GM10266 (cell line): ENCODE data around the gene PXYLP1.

Experiments
- DNase-seq: peaks from one replicate; pipeline ENCODE4 v3.0.0; 2012; ENCODE audit errors: extremely low spot score
- TF ChIP-seq, protein P1 (sequence below): IDR thresholded peaks from 2 replicates; pipeline ENCODE4 v1.5.1; 2012; ENCODE audit warnings: mild to moderate bottlenecking, low read depth; ENCODE audit not compliant: control insufficient read depth, insufficient read depth; ENCODE audit errors: missing control alignments

PXYLP1 gene, protein sequence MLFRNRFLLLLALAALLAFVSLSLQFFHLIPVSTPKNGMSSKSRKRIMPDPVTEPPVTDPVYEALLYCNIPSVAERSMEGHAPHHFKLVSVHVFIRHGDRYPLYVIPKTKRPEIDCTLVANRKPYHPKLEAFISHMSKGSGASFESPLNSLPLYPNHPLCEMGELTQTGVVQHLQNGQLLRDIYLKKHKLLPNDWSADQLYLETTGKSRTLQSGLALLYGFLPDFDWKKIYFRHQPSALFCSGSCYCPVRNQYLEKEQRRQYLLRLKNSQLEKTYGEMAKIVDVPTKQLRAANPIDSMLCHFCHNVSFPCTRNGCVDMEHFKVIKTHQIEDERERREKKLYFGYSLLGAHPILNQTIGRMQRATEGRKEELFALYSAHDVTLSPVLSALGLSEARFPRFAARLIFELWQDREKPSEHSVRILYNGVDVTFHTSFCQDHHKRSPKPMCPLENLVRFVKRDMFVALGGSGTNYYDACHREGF

DNA sequence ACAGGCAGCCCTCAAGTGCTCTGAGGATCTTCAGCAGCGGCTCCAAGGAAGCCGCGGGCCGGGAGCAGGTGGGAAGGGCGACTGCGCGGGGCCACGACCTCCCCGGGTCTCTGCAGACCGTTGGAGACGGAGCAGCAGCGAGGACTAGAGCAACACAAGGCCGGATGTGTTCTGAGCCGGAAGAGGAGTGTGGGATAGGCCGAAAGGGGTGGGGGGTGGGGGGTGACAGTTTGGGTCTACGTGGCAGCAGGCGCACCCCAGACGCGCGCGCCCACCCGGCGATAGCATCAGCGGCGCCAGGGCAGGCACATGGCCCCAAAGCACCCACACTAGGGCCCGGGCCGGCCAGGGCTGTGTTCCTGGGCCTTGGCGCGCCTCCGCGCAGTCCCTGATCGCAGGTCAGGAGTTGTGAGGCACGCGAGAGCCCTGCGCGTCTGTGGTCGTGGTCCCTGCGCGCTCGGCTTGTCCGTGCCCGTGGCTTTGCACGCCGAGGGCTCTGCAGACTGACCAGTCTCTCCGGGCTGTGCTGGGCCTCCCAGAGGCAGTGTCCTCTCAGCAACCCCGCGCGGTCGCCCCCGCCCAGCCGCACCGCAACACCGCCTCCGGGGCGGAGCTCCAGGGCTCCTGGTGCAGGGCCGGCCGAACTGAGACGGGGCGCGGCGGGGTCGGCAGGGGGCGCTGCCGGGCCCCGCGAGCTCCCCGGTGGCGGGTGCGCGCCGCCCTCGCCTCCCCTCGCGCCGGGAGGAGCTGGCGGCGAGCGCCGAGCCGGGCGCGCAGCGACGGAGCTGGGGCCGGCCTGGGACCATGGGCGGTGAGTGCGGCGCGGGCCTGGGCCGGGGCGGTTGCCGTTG lies at the start of gene PXYLP1:
PXYLP1 (plus strand) TSS at position 725 of the 851 bp plus-strand sequence. CDS start 28,351 bp downstream, outside the sequence.
- DNase-seq: peak; percentile 96
- TF ChIP-seq, protein P1, sequence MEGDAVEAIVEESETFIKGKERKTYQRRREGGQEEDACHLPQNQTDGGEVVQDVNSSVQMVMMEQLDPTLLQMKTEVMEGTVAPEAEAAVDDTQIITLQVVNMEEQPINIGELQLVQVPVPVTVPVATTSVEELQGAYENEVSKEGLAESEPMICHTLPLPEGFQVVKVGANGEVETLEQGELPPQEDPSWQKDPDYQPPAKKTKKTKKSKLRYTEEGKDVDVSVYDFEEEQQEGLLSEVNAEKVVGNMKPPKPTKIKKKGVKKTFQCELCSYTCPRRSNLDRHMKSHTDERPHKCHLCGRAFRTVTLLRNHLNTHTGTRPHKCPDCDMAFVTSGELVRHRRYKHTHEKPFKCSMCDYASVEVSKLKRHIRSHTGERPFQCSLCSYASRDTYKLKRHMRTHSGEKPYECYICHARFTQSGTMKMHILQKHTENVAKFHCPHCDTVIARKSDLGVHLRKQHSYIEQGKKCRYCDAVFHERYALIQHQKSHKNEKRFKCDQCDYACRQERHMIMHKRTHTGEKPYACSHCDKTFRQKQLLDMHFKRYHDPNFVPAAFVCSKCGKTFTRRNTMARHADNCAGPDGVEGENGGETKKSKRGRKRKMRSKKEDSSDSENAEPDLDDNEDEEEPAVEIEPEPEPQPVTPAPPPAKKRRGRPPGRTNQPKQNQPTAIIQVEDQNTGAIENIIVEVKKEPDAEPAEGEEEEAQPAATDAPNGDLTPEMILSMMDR: peak; percentile 93

DNA sequence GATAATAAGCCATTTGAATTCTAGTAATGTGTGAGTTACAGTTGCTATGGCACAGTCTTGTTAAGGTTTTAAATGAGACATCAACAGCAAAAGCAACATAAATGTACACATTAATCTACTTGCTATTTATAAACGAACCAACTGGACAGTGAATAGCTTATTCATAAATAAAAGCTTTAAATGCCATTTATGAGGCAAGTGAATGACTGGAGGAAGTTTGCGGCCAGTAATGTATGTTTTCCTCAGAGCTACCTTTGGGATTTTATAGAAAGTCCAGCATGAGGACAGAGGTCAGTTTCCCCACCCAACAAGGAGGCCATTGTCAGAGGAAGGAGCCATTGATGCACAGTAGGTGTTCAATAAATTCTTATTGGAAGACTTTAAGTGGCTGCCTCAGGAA lies 48.0 kb upstream of the PXYLP1 start:
- DNase-seq: no peak

DNA sequence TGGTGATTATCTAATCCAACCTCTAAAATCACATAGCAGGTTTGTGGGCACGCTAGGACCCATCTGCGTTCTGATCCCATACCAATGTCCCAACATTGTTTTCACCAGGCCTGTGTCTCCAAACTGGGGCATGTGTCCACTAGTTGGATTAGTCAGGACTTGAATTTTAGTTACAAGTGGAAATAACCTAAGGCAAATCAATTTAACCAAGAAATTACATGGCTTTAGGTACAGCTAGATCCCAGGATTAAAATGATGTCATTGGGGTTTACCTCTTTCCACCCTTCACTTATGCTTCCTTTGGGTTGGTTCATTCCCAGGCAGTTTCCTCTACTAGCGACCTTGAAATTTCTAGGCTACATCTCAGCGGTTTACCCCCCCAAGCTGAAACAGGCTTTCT lies 47.2 kb upstream of the PXYLP1 start:
- TF ChIP-seq, protein P1: no peak
- DNase-seq: no peak

More for the DNA sequence above, 48.0 kb upstream of the PXYLP1 start:
- TF ChIP-seq, protein P1: no peak

DNA sequence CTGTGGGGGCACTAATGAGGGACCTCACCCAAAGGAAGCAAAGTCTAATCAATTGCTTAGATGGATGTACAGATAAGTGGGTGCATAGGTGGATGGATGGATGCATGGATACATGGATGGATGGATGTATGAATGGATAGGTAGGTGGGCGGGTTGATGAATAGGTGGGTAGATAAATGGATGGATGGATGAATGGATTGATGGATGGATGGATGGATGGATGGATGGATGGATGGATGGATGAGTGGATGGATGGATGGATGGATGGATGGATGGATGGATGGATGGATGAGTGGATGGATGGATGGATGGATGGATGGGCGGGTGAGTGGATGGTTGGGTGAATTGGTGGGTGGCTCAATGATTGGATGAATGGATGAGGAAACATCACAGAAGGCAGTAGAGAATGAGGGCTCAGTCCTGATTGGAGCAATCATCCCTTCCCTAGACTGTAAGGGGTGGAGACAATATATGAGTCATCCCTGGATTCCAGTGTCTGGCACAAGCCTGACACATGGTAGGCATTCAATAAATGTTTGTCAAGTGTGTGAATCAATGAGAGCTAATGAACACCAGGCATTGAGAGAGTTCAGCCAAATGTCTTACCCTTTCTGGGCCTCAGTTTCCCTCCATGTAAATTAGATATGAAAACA lies 40.4 kb upstream of the PXYLP1 start:
- TF ChIP-seq, protein P1: no peak
- no peak for DNase-seq

DNA sequence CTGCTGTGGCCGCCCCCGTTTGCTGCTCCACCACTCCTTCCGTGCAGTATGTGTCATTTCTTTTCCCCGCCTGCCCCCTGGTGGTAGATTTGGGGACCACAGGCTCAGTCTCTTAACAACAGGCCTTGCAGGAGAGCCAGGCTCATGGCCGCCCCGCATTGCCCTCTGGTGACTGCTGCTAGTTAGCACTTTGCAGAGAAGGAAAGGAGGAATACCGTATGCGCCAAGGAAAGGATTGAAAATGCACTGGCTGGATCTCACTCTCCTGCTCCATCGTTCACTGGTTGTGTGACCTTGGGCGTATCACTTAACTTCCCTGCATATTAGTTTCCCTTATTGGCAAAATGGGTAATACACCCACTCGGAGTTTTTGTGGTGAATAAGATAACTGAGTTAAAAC lies 39.3 kb upstream of the PXYLP1 start:
- TF ChIP-seq, protein P1: peak; percentile 99
- DNase-seq: peak; percentile 73

DNA sequence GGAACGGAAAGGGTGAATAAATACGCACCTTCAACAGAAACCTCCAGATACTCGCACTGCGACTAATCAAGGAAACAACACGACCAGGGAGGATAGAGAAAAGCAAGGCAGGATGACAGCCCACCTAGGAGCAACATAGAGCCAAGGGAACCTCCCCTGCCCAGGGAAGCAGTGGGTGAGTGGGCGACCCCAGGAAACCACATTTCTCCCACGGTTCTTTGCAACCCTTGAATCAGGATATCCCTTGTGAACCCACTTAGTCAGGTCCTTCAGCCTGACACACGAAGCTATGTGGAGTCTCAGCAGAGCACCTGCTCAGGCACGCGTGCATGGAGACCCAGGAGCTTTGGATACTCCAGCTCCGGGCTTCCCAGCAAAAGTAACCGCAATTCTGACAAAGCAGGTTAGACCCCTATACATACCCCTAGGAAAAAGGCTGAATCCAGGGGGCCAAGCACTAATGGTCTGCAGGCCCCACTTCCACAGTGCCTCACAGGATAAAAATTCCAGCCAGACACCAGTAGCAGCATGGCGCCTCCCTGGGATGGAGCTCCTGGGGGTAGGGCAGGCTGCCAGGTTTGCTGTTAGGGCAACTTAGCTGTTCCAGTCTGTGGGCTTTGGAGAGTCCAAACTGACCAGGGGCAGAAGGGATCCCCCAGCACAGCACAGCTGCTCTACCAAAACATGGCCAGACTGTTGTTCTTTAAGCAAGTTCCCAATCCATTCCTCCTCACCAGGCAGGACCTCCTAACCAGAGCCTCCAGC lies 38.4 kb upstream of the PXYLP1 start:
- TF ChIP-seq, protein P1: no peak

More for the DNA sequence above, 38.4 kb upstream of the PXYLP1 start:
- DNase-seq: no peak
